Activated CD8-positive, alpha-beta memory T cell treated with anti-CD3 and anti-CD28 coated beads, Interleukin-2, amount 10 ng/mL, durations not matched to agents 7 days and 5 days (primary cell): Measurements from ENCODE around the gene METTL23. TPM values are rescaled to one million over a fixed set of nuclear protein-coding genes. Genes with fewer than 3 reads are reported as not detected.
"Not testable (repeated sequence)": the region's sequence is repeated elsewhere in the genome, so short reads cannot be mapped to it uniquely, and the experiment has no call there.

Source experiments
- ATAC-seq: fragments of 150-1000 bp; cut with Tn5 transposase; one replicate; pipeline ENCODE4 v1.10.0; 2021; ENCODE audit warnings: moderate library complexity
- CTCF ChIA-PET: fragments of 350-600 bp; sonication (Branson Sonifier 250); formaldehyde crosslinking; loops from one replicate; lab custom pipeline; 2021; ENCODE audit warnings: antibody characterized with exemption; lab: Charles Lee
- DNase-seq: peaks from one replicate; pipeline ENCODE4 v3.0.0-alpha.2; 2020
- H3K27ac Mint-ChIP-seq: one replicate; pipeline ENCODE4 v1.8.0; 2021; ENCODE audit warnings: mild to moderate bottlenecking, mixed read lengths
- H3K27me3 Mint-ChIP-seq: one replicate; pipeline ENCODE4 v1.8.0; 2021; ENCODE audit warnings: mixed read lengths
- H3K36me3 Mint-ChIP-seq: one replicate; pipeline ENCODE4 v1.8.0; 2021; ENCODE audit warnings: mild to moderate bottlenecking, mixed read lengths
- H3K4me1 Mint-ChIP-seq: one replicate; pipeline ENCODE4 v1.8.0; 2021; ENCODE audit warnings: mixed read lengths
- H3K4me3 Mint-ChIP-seq: one replicate; pipeline ENCODE4 v1.8.0; 2021; ENCODE audit warnings: mild to moderate bottlenecking, moderate library complexity, mixed read lengths
- H3K9me3 Mint-ChIP-seq: one replicate; pipeline ENCODE4 v1.8.0; 2022; ENCODE audit warnings: low read depth, mixed read lengths
- total RNA-seq, 2 experiments: library from RNA; stranded (reverse); gene quantifications; one replicate each; pipeline ENCODE4 v1.2.3, GENCODE V29; 2021

METTL23 gene
- total RNA-seq, 2 experiments from 2014 or later: 40.3 to 42.1 TPM

- peaks cover 3% of the 10 kb centered on the region for H3K27me3 Mint-ChIP-seq
- DNase-seq (peak; percentile 71), ATAC-seq (peak; percentile 81)
- no peaks in the 10 kb centered on the region for H3K9me3 Mint-ChIP-seq
- H3K4me3 Mint-ChIP-seq: peak within 1 kb of the TSS; percentile 66
- CTCF ChIA-PET: interaction anchor here (0.6 to 7.3 kb wide), 4 partner anchors 10 to 133 kb away, joined by 3 to 50 read pairs (median 3); no protein-coding TSS in a partner anchor
- H3K27ac Mint-ChIP-seq: peak within 1 kb of the TSS; percentile 62
- H3K4me1 Mint-ChIP-seq: peaks cover 44% of the 10 kb centered on the region
- H3K36me3 Mint-ChIP-seq: peaks cover 28% of the 10 kb centered on the region
Measured at GRCh38 chr17:76710863-76711611, 15.6 kb upstream of the METTL23 start, which contains the start of gene MXRA7. MXRA7 (minus strand) TSS chr17:76710965; CDS start chr17:76710946, 19 bp downstream.

GRCh38 chr17:76712321-76712720 lies 14.3 kb upstream of the METTL23 start:
- CTCF ChIA-PET: interaction anchor here (0.6 to 7.3 kb wide), 5 partner anchors 15 to 1341 kb away, joined by 3 to 77 read pairs (median 4); partner anchors contain the start of genes JMJD6 and METTL23
- not testable (repeated sequence) for H3K9me3 Mint-ChIP-seq, ATAC-seq, H3K27me3 Mint-ChIP-seq, H3K27ac Mint-ChIP-seq, H3K4me3 Mint-ChIP-seq, DNase-seq
- peaks cover 35% of the 10 kb centered on the region for H3K36me3 Mint-ChIP-seq
- H3K4me1 Mint-ChIP-seq: peaks cover 56% of the 10 kb centered on the region

GRCh38 chr17:76713765-76714164 lies 12.9 kb upstream of the METTL23 start:
- DNase-seq (no peak), ATAC-seq (no peak)
- CTCF ChIA-PET: interaction anchor here (0.8 to 7.3 kb wide), 14 partner anchors 9 to 191 kb away, joined by 3 to 77 read pairs (median 4); partner anchors contain the start of genes JMJD6, METTL23 and MFSD11
- no peaks in the 10 kb centered on the region for H3K9me3 Mint-ChIP-seq
- H3K36me3 Mint-ChIP-seq: peaks cover 45% of the 10 kb centered on the region
- H3K4me3 Mint-ChIP-seq: no peak overlapping the region
- peaks cover 63% of the 10 kb centered on the region for H3K4me1 Mint-ChIP-seq
- peaks cover 3% of the 10 kb centered on the region for H3K27me3 Mint-ChIP-seq
- H3K27ac Mint-ChIP-seq: peak overlapping the region; percentile 12

- H3K27ac Mint-ChIP-seq: peak overlapping the region; percentile 36
- ATAC-seq (no peak), DNase-seq (no peak)
- H3K9me3 Mint-ChIP-seq: no peaks in the 10 kb centered on the region
- H3K27me3 Mint-ChIP-seq: peaks cover 3% of the 10 kb centered on the region
- H3K36me3 Mint-ChIP-seq: peaks cover 51% of the 10 kb centered on the region
- peaks cover 63% of the 10 kb centered on the region for H3K4me1 Mint-ChIP-seq
- H3K4me3 Mint-ChIP-seq: no peak overlapping the region
- CTCF ChIA-PET: interaction anchor here (0.8 to 7.3 kb wide), 11 partner anchors 8 to 156 kb away, joined by 3 to 77 read pairs (median 6); partner anchors contain the start of genes JMJD6, METTL23 and MFSD11
Measured at GRCh38 chr17:76714336-76714735, 12.3 kb upstream of the METTL23 start.

- DNase-seq (peak; percentile 86), ATAC-seq (peak; percentile 2)
- H3K9me3 Mint-ChIP-seq: no peaks in the 10 kb centered on the region
- H3K27ac Mint-ChIP-seq: peak overlapping the region; percentile 94
- CTCF ChIA-PET: interaction anchor here (1.2 to 7.3 kb wide), 8 partner anchors 8 to 157 kb away, joined by 3 to 77 read pairs (median 19); partner anchors contain the start of genes JMJD6 and METTL23
- no peaks in the 10 kb centered on the region for H3K27me3 Mint-ChIP-seq
- peaks cover 56% of the 10 kb centered on the region for H3K36me3 Mint-ChIP-seq
- peaks cover 56% of the 10 kb centered on the region for H3K4me1 Mint-ChIP-seq
- H3K4me3 Mint-ChIP-seq: peak overlapping the region; percentile 49
Measured at GRCh38 chr17:76714822-76715495, 11.7 kb upstream of the METTL23 start.

GRCh38 chr17:76715496-76715830 lies 11.2 kb upstream of the METTL23 start:
- H3K4me3 Mint-ChIP-seq: peak overlapping the region; percentile 61
- CTCF ChIA-PET: interaction anchor here (1.2 to 7.3 kb wide), 7 partner anchors 7 to 157 kb away, joined by 3 to 77 read pairs (median 33); partner anchors contain the start of genes JMJD6 and METTL23
- peaks cover 55% of the 10 kb centered on the region for H3K4me1 Mint-ChIP-seq
- DNase-seq (no peak), ATAC-seq (no peak)
- H3K27ac Mint-ChIP-seq: peak overlapping the region; percentile 94
- H3K9me3 Mint-ChIP-seq: no peaks in the 10 kb centered on the region
- H3K36me3 Mint-ChIP-seq: peaks cover 60% of the 10 kb centered on the region
- H3K27me3 Mint-ChIP-seq: no peaks in the 10 kb centered on the region

- Mint-ChIP-seq H3K36me3 (peaks cover 68% of the 10 kb centered on the region), H3K27ac (peak overlapping the region; percentile 94), H3K4me3 (peak overlapping the region; percentile 61), H3K4me1 (peaks cover 59% of the 10 kb centered on the region), H3K9me3 (no peaks in the 10 kb centered on the region), H3K27me3 (no peaks in the 10 kb centered on the region)
- CTCF ChIA-PET: interaction anchor here (0.7 to 7.3 kb wide), 8 partner anchors 11 to 193 kb away, joined by 3 to 77 read pairs (median 19); partner anchors contain the start of genes JMJD6 and METTL23
- DNase-seq: peak; percentile 95
- peak; percentile 84 for ATAC-seq
Measured at GRCh38 chr17:76716146-76716838, 10.3 kb upstream of the METTL23 start.

- no peaks in the 10 kb centered on the region for H3K27me3 Mint-ChIP-seq
- CTCF ChIA-PET: interaction anchor here (0.7 to 5.9 kb wide), 8 partner anchors 10 to 194 kb away, joined by 3 to 77 read pairs (median 4); partner anchors contain the start of genes JMJD6 and METTL23
- DNase-seq: no peak
- H3K9me3 Mint-ChIP-seq: no peaks in the 10 kb centered on the region
- H3K27ac Mint-ChIP-seq: peak overlapping the region; percentile 94
- H3K4me3 Mint-ChIP-seq: peak overlapping the region; percentile 61
- peaks cover 61% of the 10 kb centered on the region for H3K4me1 Mint-ChIP-seq
- no peak for ATAC-seq
- peaks cover 74% of the 10 kb centered on the region for H3K36me3 Mint-ChIP-seq
Measured at GRCh38 chr17:76716839-76717215, 9.8 kb upstream of the METTL23 start.

- CTCF ChIA-PET: interaction anchor here (2.0 to 5.8 kb wide), 2 partner anchors 15 to 195 kb away, joined by 5 to 47 read pairs; no protein-coding TSS in a partner anchor
- no peak for ATAC-seq
- Mint-ChIP-seq H3K36me3 (peaks cover 81% of the 10 kb centered on the region), H3K4me1 (peaks cover 69% of the 10 kb centered on the region), H3K27me3 (no peaks in the 10 kb centered on the region), H3K9me3 (no peaks in the 10 kb centered on the region), H3K4me3 (no peak overlapping the region), H3K27ac (no peak overlapping the region)
- no peak for DNase-seq
Measured at GRCh38 chr17:76718516-76718915, 8.1 kb upstream of the METTL23 start.

GRCh38 chr17:76720211-76720610 lies 6.4 kb upstream of the METTL23 start:
- peaks cover 82% of the 10 kb centered on the region for H3K36me3 Mint-ChIP-seq

GRCh38 chr17:76720941-76721340 lies 5.7 kb upstream of the METTL23 start:
- Mint-ChIP-seq H3K36me3 (peaks cover 81% of the 10 kb centered on the region), H3K4me1 (peaks cover 66% of the 10 kb centered on the region), H3K27ac (no peak overlapping the region), H3K27me3 (no peaks in the 10 kb centered on the region), H3K9me3 (no peaks in the 10 kb centered on the region), H3K4me3 (no peak overlapping the region)
- CTCF ChIA-PET: interaction anchor here (1.2 kb wide), 1 partner anchor 9 kb away, joined by 3 read pairs; no protein-coding TSS in a partner anchor
- no peak for DNase-seq
- ATAC-seq: no peak

More at GRCh38 chr17:76720211-76720610, 6.4 kb upstream of the METTL23 start:
- no peak for ATAC-seq
- no peaks in the 10 kb centered on the region for H3K27me3 Mint-ChIP-seq
- peak overlapping the region; percentile 8 for H3K27ac Mint-ChIP-seq
- peaks cover 68% of the 10 kb centered on the region for H3K4me1 Mint-ChIP-seq
- H3K9me3 Mint-ChIP-seq: no peaks in the 10 kb centered on the region
- H3K4me3 Mint-ChIP-seq: no peak overlapping the region
- CTCF ChIA-PET: interaction anchor here (1.2 to 1.3 kb wide), 2 partner anchors 14 to 39 kb away, joined by 3 read pairs; no protein-coding TSS in a partner anchor
- DNase-seq: no peak

GRCh38 chr17:76721463-76721862 lies 5.2 kb upstream of the METTL23 start:
- CTCF ChIA-PET: interaction anchor here (1.2 kb wide), 1 partner anchor 10 kb away, joined by 3 read pairs; no protein-coding TSS in a partner anchor
- Mint-ChIP-seq H3K9me3 (no peaks in the 10 kb centered on the region), H3K4me3 (no peak overlapping the region), H3K27me3 (no peaks in the 10 kb centered on the region), H3K27ac (no peak overlapping the region), H3K36me3 (peaks cover 78% of the 10 kb centered on the region), H3K4me1 (peaks cover 61% of the 10 kb centered on the region)
- no peak for ATAC-seq
- DNase-seq: no peak
